DMS53 (cell line): ENCODE data around the gene CENPM.

Experiments used
- DNase-seq: peaks from one replicate; lab custom pipeline; 2025; lab: John Stamatoyannopoulos, UW

The CENPM gene

GRCh38 chr22:41931701-41932269 is 15.2 kb downstream of the CENPM start:
- no peak for DNase-seq

GRCh38 chr22:41929418-41929810 is 17.5 kb downstream of the CENPM start:
- peak; percentile 78 for DNase-seq

- DNase-seq, result peak; percentile 63
These were observed 18.1 kb downstream of the CENPM start for GRCh38 chr22:41928593-41929417.

GRCh38 chr22:41927813-41928212 is 19.1 kb downstream of the CENPM start:
- DNase-seq, result peak; percentile 32

- DNase-seq, result peak; percentile 80
These were observed 21.0 kb downstream of the CENPM start for GRCh38 chr22:41925783-41926460.

- DNase-seq, result no peak
These were observed 23.2 kb downstream of the CENPM start for GRCh38 chr22:41923595-41924276.

- DNase-seq, result no peak
These were observed 23.9 kb downstream of the CENPM start for GRCh38 chr22:41922940-41923594.

- no peak for DNase-seq
These were observed 24.6 kb downstream of the CENPM start for GRCh38 chr22:41922328-41922727.

GRCh38 chr22:41920271-41920976 is 26.5 kb downstream of the CENPM start:
- no peak for DNase-seq

GRCh38 chr22:41919357-41920224 is 27.4 kb downstream of the CENPM start:
- peak; percentile 69 for DNase-seq

- DNase-seq, result peak; percentile 67
These were observed 28.8 kb downstream of the CENPM start for GRCh38 chr22:41917903-41918791.

- peak; percentile 90 for DNase-seq
These were observed 29.5 kb downstream of the CENPM start for GRCh38 chr22:41917375-41917902.

GRCh38 chr22:41916745-41917358 is 30.1 kb downstream of the CENPM start:
- no peak for DNase-seq

GRCh38 chr22:41915786-41916493 is 31.0 kb downstream of the CENPM start:
- DNase-seq, result no peak

GRCh38 chr22:41915035-41915785 is 31.7 kb downstream of the CENPM start, which contains the start of gene SHISA8:
TSS of gene SHISA8 (minus strand) at chr22:41915074. CDS start at chr22:41914667, 407 bp downstream.
- DNase-seq, result peak; percentile 71

- peak; percentile 55 for DNase-seq
These were observed 32.3 kb downstream of the CENPM start for GRCh38 chr22:41914611-41915034.
